GM23248 (cell line): ENCODE measurements around the gene RPS27L.

Experiments used
- EZH2 ChIP-seq: fragments of 200-600 bp; sonication (generic); IDR thresholded peaks from 2 replicates; pipeline ENCODE4 v1.6.1; 2018; ENCODE audit warnings: antibody characterized with exemption, mild to moderate bottlenecking; ENCODE audit not compliant: insufficient read depth, poor library complexity, severe bottlenecking
- EZH2phosphoT487 ChIP-seq: fragments of 200-600 bp; sonication (generic); IDR thresholded peaks from 2 replicates; pipeline ENCODE4 v1.6.1; 2018; ENCODE audit warnings: antibody characterized with exemption, moderate library complexity, mild to moderate bottlenecking, low read depth; ENCODE audit not compliant: insufficient read depth

GRCh38 chr15:63176302-63176701 is 19.0 kb upstream of the RPS27L start:
- no peak for TF ChIP-seq EZH2
- TF ChIP-seq EZH2phosphoT487: no peak
